SK-N-SH (cell line): ENCODE measurements around the gene SECTM1. TPM values are rescaled to one million over a fixed set of nuclear protein-coding genes. Genes with fewer than 3 reads are reported as not detected.

Experiments used
- CTCF ChIA-PET: fragments of 300-600, 350-600 bp; formaldehyde crosslinking; extraction: SDS; loops from one replicate; lab custom pipeline; 2021; lab: Yijun Ruan, JAX
- POLR2A ChIA-PET: fragments of 350-600 bp; sonication (Branson Sonifier 250); formaldehyde crosslinking; extraction: SDS; loops from one replicate; lab custom pipeline; 2020; ENCODE audit warnings: antibody characterized with exemption, inconsistent platforms; lab: Yijun Ruan, JAX
- DNase-seq: peaks from one replicate; pipeline ENCODE4 v3.0.0; 2012
- H2AFZ ChIP-seq: fragments of 200-600 bp; sonication (generic); 2 replicates; pipeline ENCODE4 v1.8.1; 2016; ENCODE audit warnings: antibody characterized with exemption, mild to moderate bottlenecking, low read depth
- H3F3A ChIP-seq: fragments of 200-600 bp; sonication (generic); replicated peaks from 2 replicates; pipeline ENCODE3; 2016; ENCODE audit warnings: antibody characterized with exemption, mild to moderate bottlenecking; ENCODE audit not compliant: insufficient read depth
- H3K27ac ChIP-seq, 2 experiments: fragments of 200-500 bp in 1 of 2; fragments of 200-600 bp in 1 of 2; sonication (Bioruptor generic) in 1 of 2; sonication (generic), shearing (Covaris generic) in 1 of 2; 2 replicates each; pipeline versions ENCODE4 v1.5.1 to v1.6.1; 2014 to 2016; ENCODE audit warnings: low read depth in 2 of 2, inconsistent platforms in 1 of 2, low read length in 1 of 2, mild to moderate bottlenecking in 1 of 2, mixed read lengths in 1 of 2
- H3K27me3 ChIP-seq: fragments of 200-600 bp; sonication (generic), shearing (Covaris generic); 2 replicates; pipeline ENCODE4 v1.6.1; 2016; ENCODE audit warnings: mixed run types; ENCODE audit not compliant: insufficient read depth
- H3K36me3 ChIP-seq, 2 experiments: fragments of 200-500 bp in 1 of 2; fragments of 200-600 bp in 1 of 2; sonication (Bioruptor generic) in 1 of 2; sonication (generic) in 1 of 2; replicated peaks in 1 of 2; 2 replicates each; pipeline versions ENCODE3 to v1.5.1; 2014 to 2016; ENCODE audit warnings: low read length in 1 of 2, mild to moderate bottlenecking in 1 of 2; ENCODE audit not compliant: insufficient read depth in 2 of 2, control insufficient read depth in 1 of 2
- H3K4me1 ChIP-seq, 2 experiments: fragments of 200-500 bp in 1 of 2; fragments of 200-600 bp in 1 of 2; sonication (Bioruptor generic) in 1 of 2; sonication (generic), shearing (Covaris generic) in 1 of 2; 2 replicates each; pipeline versions ENCODE4 v1.5.1 to v1.6.1; 2014 to 2016; ENCODE audit warnings: low read depth in 1 of 2, low read length in 1 of 2, mixed run types in 1 of 2; ENCODE audit not compliant: insufficient read depth in 2 of 2, control insufficient read depth in 1 of 2
- H3K4me2 ChIP-seq: fragments of 200-600 bp; sonication (generic), shearing (Covaris generic); 2 replicates; pipeline ENCODE4 v1.6.1; 2017; ENCODE audit warnings: mixed run types
- H3K4me3 ChIP-seq, 2 experiments: fragments of 200-500 bp in 1 of 2; fragments of 200-600 bp in 1 of 2; sonication (Bioruptor generic) in 1 of 2; sonication (generic), shearing (Covaris generic) in 1 of 2; 2 replicates each; pipeline versions ENCODE4 v1.5.1 to v1.8.1; 2014 to 2016; ENCODE audit warnings: low read depth in 2 of 2, inconsistent platforms in 1 of 2, low read length in 1 of 2, mild to moderate bottlenecking in 1 of 2, mixed read lengths in 1 of 2, moderate library complexity in 1 of 2
- H3K79me2 ChIP-seq: fragments of 200-600 bp; sonication (generic); 2 replicates; pipeline ENCODE4 v1.8.1; 2017; ENCODE audit warnings: mild to moderate bottlenecking; ENCODE audit not compliant: insufficient read depth
- H3K9ac ChIP-seq: fragments of 200-600 bp; sonication (generic); 2 replicates; pipeline ENCODE4 v1.6.1; 2017; ENCODE audit warnings: mixed run types
- H3K9me2 ChIP-seq: fragments of 200-600 bp; sonication (generic); 2 replicates; pipeline ENCODE4 v1.6.1; 2017; ENCODE audit warnings: mixed run types
- H3K9me3 ChIP-seq: fragments of 200-600 bp; sonication (generic); 2 replicates; pipeline ENCODE4 v1.6.1; 2017; ENCODE audit warnings: mixed run types, mild to moderate bottlenecking, moderate library complexity
- H4K20me1 ChIP-seq: fragments of 200-600 bp; sonication (generic); 2 replicates; pipeline ENCODE4 v1.6.1; 2017; ENCODE audit warnings: mild to moderate bottlenecking, mixed run types; ENCODE audit not compliant: insufficient read depth
- CHD2 ChIP-seq: fragments of 150-350 bp; IDR thresholded peaks from 2 replicates; pipeline ENCODE4 v1.6.1; 2018; ENCODE audit warnings: low read length; ENCODE audit not compliant: partially characterized antibody
- EP300 ChIP-seq, 2 experiments: IDR thresholded peaks; 2 replicates each; pipeline versions ENCODE4 v1.4.0 to v1.6.1; 2012; ENCODE audit warnings: borderline replicate concordance in 1 of 2, low read depth in 1 of 2, low read length in 1 of 2
- EZH2phosphoT487 ChIP-seq: fragments of 200-600 bp; sonication (generic); IDR thresholded peaks from 2 replicates; pipeline ENCODE4 v1.6.1; 2017; ENCODE audit warnings: low read depth, mixed run types, mild to moderate bottlenecking, antibody characterized with exemption, moderate library complexity, borderline replicate concordance
- FOXM1 ChIP-seq: IDR thresholded peaks from 2 replicates; pipeline ENCODE4 v1.4.0; 2012; ENCODE audit warnings: low read depth, mild to moderate bottlenecking
- GABPA ChIP-seq: IDR thresholded peaks from 2 replicates; pipeline ENCODE4 v1.4.0; 2012; ENCODE audit warnings: low read depth, mild to moderate bottlenecking
- GATA2 ChIP-seq: sonication (generic); formaldehyde crosslinking; IDR thresholded peaks from 2 replicates; pipeline ENCODE4 v1.5.0; 2020; ENCODE audit warnings: mild to moderate bottlenecking, missing genetic modification reagents
- IRF3 ChIP-seq: fragments of 150-350 bp; IDR thresholded peaks from 2 replicates; pipeline ENCODE4 v1.6.1; 2016; ENCODE audit warnings: mild to moderate bottlenecking, low read depth, low read length
- MXI1 ChIP-seq: IDR thresholded peaks from 2 replicates; pipeline ENCODE4 v1.6.1; 2012; ENCODE audit warnings: mild to moderate bottlenecking, low read depth, low read length, improper control_type of control experiment
- NRF1 ChIP-seq: IDR thresholded peaks from 2 replicates; pipeline ENCODE4 v1.6.1; 2012; ENCODE audit warnings: low read depth, mild to moderate bottlenecking, low read length
- RAD21 ChIP-seq: IDR thresholded peaks from 2 replicates; pipeline ENCODE4 v1.6.1; 2012; ENCODE audit warnings: mild to moderate bottlenecking, low read length
- RCOR1 ChIP-seq: fragments of 150-350 bp; IDR thresholded peaks from 2 replicates; pipeline ENCODE4 v1.6.1; 2017; ENCODE audit warnings: antibody characterized with exemption, low read length
- REST ChIP-seq: IDR thresholded peaks from 2 replicates; pipeline ENCODE4 v1.6.1; 2012; ENCODE audit warnings: mild to moderate bottlenecking, low read depth, low read length, moderate library complexity
- RFX5 ChIP-seq: IDR thresholded peaks from 2 replicates; pipeline ENCODE4 v1.6.1; 2012; ENCODE audit warnings: mild to moderate bottlenecking, improper control_type of control experiment, low read length
- RXRA ChIP-seq: IDR thresholded peaks from 2 replicates; pipeline ENCODE4 v1.4.0; 2012; ENCODE audit warnings: low read depth, mild to moderate bottlenecking, borderline replicate concordance
- SIN3A ChIP-seq: IDR thresholded peaks from 2 replicates; pipeline ENCODE4 v1.6.1; 2012; ENCODE audit warnings: low read depth, mild to moderate bottlenecking, low read length, moderate library complexity, borderline replicate concordance
- SMC3 ChIP-seq: IDR thresholded peaks from 2 replicates; pipeline ENCODE4 v1.6.1; 2012; ENCODE audit warnings: low read depth, low read length, improper control_type of control experiment
- TAF1 ChIP-seq: IDR thresholded peaks from 2 replicates; pipeline ENCODE4 v1.6.1; 2012; ENCODE audit warnings: low read depth, mild to moderate bottlenecking, low read length, moderate library complexity, borderline replicate concordance
- TCF12 ChIP-seq: IDR thresholded peaks from 2 replicates; pipeline ENCODE4 v1.4.0; 2012
- USF2 ChIP-seq: fragments of 150-350 bp; IDR thresholded peaks from 2 replicates; pipeline ENCODE4 v1.6.1; 2017; ENCODE audit warnings: antibody characterized with exemption, low read length, low read depth, borderline replicate concordance
- YY1 ChIP-seq: IDR thresholded peaks from 2 replicates; pipeline ENCODE4 v1.4.0; 2012; ENCODE audit warnings: low read depth, mild to moderate bottlenecking
- WGBS: methylation state at CpG from one replicate; pipeline ENCODE4 v1.1.6; 2017; ENCODE audit warnings: low lambda C conversion rate; 5-methylcytosine and 5-hydroxymethylcytosine counted together
- polyA plus RNA-seq, 3 experiments: library from polyadenylated mRNA; depleted of rRNA; stranded (reverse); fragments of >200 nt; gene quantifications; 2 replicates each; pipeline ENCODE4 v1.2.3, GENCODE V29; 2012
- TF ChIP-seq, protein P1 (sequence below): fragments of 200-600 bp; sonication (generic); IDR thresholded peaks from 2 replicates; pipeline ENCODE4 v1.6.1; 2017; ENCODE audit warnings: antibody characterized with exemption, mild to moderate bottlenecking, moderate library complexity
- TF ChIP-seq, protein P2 (sequence below): IDR thresholded peaks from 2 replicates; pipeline ENCODE4 v1.4.0; 2012; ENCODE audit warnings: low read depth, borderline replicate concordance

The SECTM1 gene
- polyA plus RNA-seq, 1 of the 3 experiments (the other 2 are of a cell fraction) = 3.8 TPM

- peaks cover 52% of the 10 kb centered on the region for H3K79me2 ChIP-seq
- H3K36me3 ChIP-seq = peaks cover 11 to 27% of the 10 kb centered on the region in 2 experiments
- H3F3A ChIP-seq = peaks cover 7% of the 10 kb centered on the region
- H3K9ac ChIP-seq = peak within 1 kb of the TSS; percentile 98
- peak within 1 kb of the TSS; percentile 90; the same call in 1 of the 2 replicates for H2AFZ ChIP-seq
- CTCF ChIA-PET = interaction anchor here (0.5 to 3.2 kb wide), 7 partner anchors 10 to 47 kb away, joined by 3 to 13 read pairs (median 4); no protein-coding TSS in a partner anchor
- H3K9me3 ChIP-seq = no peaks in the 10 kb centered on the region
- no peaks in the 10 kb centered on the region for H3K9me2 ChIP-seq
- 10% methylated on average over 42 of the region's 80 CpGs for WGBS
- peak within 1 kb of the TSS; percentile 98 for H3K4me2 ChIP-seq
- peak within 1 kb of the TSS; percentile 81 to 91 for H3K4me3 ChIP-seq
- H4K20me1 ChIP-seq = peaks cover 41% of the 10 kb centered on the region
- DNase-seq = peak; percentile 100
- peaks cover 29 to 44% of the 10 kb centered on the region in 2 experiments for H3K4me1 ChIP-seq
- peak within 1 kb of the TSS; percentile 90 to 94 for H3K27ac ChIP-seq
- POLR2A ChIA-PET = interaction anchor here (0.7 to 2.3 kb wide), 4 partner anchors 10 to 57 kb away, joined by 3 to 21 read pairs (median 10); no protein-coding TSS in a partner anchor
- H3K27me3 ChIP-seq = no peaks in the 10 kb centered on the region
- TF ChIP-seq RXRA = no peak; the same call in 1 of the 2 replicates
- TF ChIP-seq GABPA = peak; percentile 72
- peak; percentile 92 for TF ChIP-seq TAF1
- TF ChIP-seq REST = peak; percentile 29; the same call in 1 of the 2 replicates
- no peak for TF ChIP-seq SMC3
- TF ChIP-seq EP300 (IDR thresholded peaks at IDR 0.05; ENCODE audit: borderline replicate concordance in 1 of 2, low read depth in 1 of 2, low read length in 1 of 2) = peak in 1 of 2 experiments; percentile 85; a peak in 1 of 4 replicates
- no peak for TF ChIP-seq GATA2 (CRISPR knock-in tag)
- TF ChIP-seq TCF12 = no peak
- TF ChIP-seq SIN3A = 0 out of 2 replicates have a peak, but pooled peaks have one; percentile 47
- peak; percentile 67 for TF ChIP-seq MXI1
- no peak for TF ChIP-seq RAD21
- no peak for TF ChIP-seq IRF3
- TF ChIP-seq FOXM1 = no peak
- TF ChIP-seq, protein P1, sequence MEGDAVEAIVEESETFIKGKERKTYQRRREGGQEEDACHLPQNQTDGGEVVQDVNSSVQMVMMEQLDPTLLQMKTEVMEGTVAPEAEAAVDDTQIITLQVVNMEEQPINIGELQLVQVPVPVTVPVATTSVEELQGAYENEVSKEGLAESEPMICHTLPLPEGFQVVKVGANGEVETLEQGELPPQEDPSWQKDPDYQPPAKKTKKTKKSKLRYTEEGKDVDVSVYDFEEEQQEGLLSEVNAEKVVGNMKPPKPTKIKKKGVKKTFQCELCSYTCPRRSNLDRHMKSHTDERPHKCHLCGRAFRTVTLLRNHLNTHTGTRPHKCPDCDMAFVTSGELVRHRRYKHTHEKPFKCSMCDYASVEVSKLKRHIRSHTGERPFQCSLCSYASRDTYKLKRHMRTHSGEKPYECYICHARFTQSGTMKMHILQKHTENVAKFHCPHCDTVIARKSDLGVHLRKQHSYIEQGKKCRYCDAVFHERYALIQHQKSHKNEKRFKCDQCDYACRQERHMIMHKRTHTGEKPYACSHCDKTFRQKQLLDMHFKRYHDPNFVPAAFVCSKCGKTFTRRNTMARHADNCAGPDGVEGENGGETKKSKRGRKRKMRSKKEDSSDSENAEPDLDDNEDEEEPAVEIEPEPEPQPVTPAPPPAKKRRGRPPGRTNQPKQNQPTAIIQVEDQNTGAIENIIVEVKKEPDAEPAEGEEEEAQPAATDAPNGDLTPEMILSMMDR = no peak
- TF ChIP-seq, protein P2, sequence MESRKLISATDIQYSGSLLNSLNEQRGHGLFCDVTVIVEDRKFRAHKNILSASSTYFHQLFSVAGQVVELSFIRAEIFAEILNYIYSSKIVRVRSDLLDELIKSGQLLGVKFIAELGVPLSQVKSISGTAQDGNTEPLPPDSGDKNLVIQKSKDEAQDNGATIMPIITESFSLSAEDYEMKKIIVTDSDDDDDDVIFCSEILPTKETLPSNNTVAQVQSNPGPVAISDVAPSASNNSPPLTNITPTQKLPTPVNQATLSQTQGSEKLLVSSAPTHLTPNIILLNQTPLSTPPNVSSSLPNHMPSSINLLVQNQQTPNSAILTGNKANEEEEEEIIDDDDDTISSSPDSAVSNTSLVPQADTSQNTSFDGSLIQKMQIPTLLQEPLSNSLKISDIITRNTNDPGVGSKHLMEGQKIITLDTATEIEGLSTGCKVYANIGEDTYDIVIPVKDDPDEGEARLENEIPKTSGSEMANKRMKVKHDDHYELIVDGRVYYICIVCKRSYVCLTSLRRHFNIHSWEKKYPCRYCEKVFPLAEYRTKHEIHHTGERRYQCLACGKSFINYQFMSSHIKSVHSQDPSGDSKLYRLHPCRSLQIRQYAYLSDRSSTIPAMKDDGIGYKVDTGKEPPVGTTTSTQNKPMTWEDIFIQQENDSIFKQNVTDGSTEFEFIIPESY = no peak
- peak; percentile 95 for TF ChIP-seq YY1
- peak; percentile 56 for TF ChIP-seq CHD2
- TF ChIP-seq USF2 = no peak; the same call in 1 of the 2 replicates
- TF ChIP-seq RFX5 = peak; percentile 91
- TF ChIP-seq RCOR1 = no peak
- no peak for TF ChIP-seq EZH2phosphoT487
- peak; percentile 37; the same call in 1 of the 2 replicates for TF ChIP-seq NRF1
Measured at GRCh38 chr17:82273327-82274133, 60.0 kb downstream of the SECTM1 start, which contains the start of gene CSNK1D. Gene CSNK1D, minus strand, starts transcription at chr17:82273700. Its CDS starts 319 bp downstream, at chr17:82273381.
